PC-3 (cell line): Measurements from ENCODE around the gene LMBR1L.

Experiments
- EZH2 ChIP-seq: fragments of 300-600 bp; sonication (generic); IDR thresholded peaks from one replicate; pipeline ENCODE4 v1.6.1; 2017; ENCODE audit warnings: antibody characterized with exemption, mild to moderate bottlenecking, low read length; ENCODE audit not compliant: unreplicated experiment
- EZH2phosphoT487 ChIP-seq: fragments of 300-600 bp; sonication (generic); IDR thresholded peaks from 2 replicates; pipeline ENCODE4 v1.6.1; 2018; ENCODE audit warnings: mild to moderate bottlenecking, antibody characterized with exemption, low read length, borderline replicate concordance
- TF ChIP-seq, protein P1 (sequence below): fragments of 300-600 bp; sonication (generic); conservative IDR thresholded peaks from 2 replicates; pipeline ENCODE4 v1.5.1; 2017; ENCODE audit warnings: antibody characterized with exemption, low read depth, mild to moderate bottlenecking, low read length

DNA sequence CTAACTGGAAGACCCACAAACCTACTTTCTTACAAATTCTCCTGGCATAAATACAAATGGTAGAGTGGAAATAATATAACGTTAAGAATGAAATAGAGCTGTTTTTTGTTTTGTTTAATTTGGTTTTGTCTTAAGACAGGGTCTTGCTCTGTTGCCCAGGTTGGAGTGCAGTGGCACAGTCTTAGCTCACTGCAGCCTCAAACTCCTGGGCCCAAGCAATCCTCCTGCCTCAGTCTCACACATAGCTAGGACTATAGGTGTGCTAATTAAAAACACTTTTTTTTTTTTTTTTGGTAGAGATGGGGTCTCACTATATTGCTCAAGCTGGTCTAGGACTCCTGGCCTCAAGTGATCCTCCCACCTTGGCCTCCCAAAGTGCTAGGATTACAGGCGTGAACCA, 11.9 kb downstream of the LMBR1L start:
- TF ChIP-seq, protein P1, sequence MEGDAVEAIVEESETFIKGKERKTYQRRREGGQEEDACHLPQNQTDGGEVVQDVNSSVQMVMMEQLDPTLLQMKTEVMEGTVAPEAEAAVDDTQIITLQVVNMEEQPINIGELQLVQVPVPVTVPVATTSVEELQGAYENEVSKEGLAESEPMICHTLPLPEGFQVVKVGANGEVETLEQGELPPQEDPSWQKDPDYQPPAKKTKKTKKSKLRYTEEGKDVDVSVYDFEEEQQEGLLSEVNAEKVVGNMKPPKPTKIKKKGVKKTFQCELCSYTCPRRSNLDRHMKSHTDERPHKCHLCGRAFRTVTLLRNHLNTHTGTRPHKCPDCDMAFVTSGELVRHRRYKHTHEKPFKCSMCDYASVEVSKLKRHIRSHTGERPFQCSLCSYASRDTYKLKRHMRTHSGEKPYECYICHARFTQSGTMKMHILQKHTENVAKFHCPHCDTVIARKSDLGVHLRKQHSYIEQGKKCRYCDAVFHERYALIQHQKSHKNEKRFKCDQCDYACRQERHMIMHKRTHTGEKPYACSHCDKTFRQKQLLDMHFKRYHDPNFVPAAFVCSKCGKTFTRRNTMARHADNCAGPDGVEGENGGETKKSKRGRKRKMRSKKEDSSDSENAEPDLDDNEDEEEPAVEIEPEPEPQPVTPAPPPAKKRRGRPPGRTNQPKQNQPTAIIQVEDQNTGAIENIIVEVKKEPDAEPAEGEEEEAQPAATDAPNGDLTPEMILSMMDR = no peak
- TF ChIP-seq EZH2phosphoT487 = no peak
- TF ChIP-seq EZH2 = no peak
